WI38 (cell line): ENCODE data around the gene VPS45.

Experiments
- H3K4me3 ChIP-seq: 2 replicates; pipeline ENCODE4 v1.5.1; 2011; ENCODE audit warnings: low read depth, mild to moderate bottlenecking, control low read depth, low read length
- CTCF ChIP-seq: IDR thresholded peaks from 2 replicates; pipeline ENCODE4 v1.5.1; 2012; ENCODE audit warnings: low read depth, mild to moderate bottlenecking, control low read depth, low read length

Gene VPS45

GRCh38 chr1:150106341-150106740 lies 38.8 kb downstream of the VPS45 start:
- TF ChIP-seq CTCF, result no peak
- no peak overlapping the region for H3K4me3 ChIP-seq

GRCh38 chr1:150109586-150109985 lies 42.0 kb downstream of the VPS45 start:
- TF ChIP-seq CTCF, result no peak
- H3K4me3 ChIP-seq, result no peak overlapping the region

GRCh38 chr1:150110116-150110515 lies 42.5 kb downstream of the VPS45 start:
- H3K4me3 ChIP-seq, result no peak overlapping the region
- TF ChIP-seq CTCF, result no peak

- TF ChIP-seq CTCF, result no peak
- no peak overlapping the region for H3K4me3 ChIP-seq
Measured at GRCh38 chr1:150111670-150112069, 44.1 kb downstream of the VPS45 start.

GRCh38 chr1:150115121-150115520 lies 47.5 kb downstream of the VPS45 start:
- no peak for TF ChIP-seq CTCF
- H3K4me3 ChIP-seq, result no peak overlapping the region

GRCh38 chr1:150118716-150119115 lies 51.1 kb downstream of the VPS45 start:
- no peak overlapping the region for H3K4me3 ChIP-seq
- no peak for TF ChIP-seq CTCF

GRCh38 chr1:150121236-150121862 lies 53.8 kb downstream of the VPS45 start:
- TF ChIP-seq CTCF, result no peak
- H3K4me3 ChIP-seq, result no peak overlapping the region
